Measurements from ENCODE around the gene TEX13D.

The TEX13D gene

GRCh38 chrX:124348182-124348581, 15.7 kb downstream of the TEX13D start:
- H3K4me3 ChIP-seq (replicated peaks in 1 of 2; ENCODE audit: low read depth in 2 of 2, low read length in 2 of 2): no peak overlapping the region
- TF ChIP-seq CTCF (IDR thresholded peaks at IDR 0.05; ENCODE audit: low read depth, low read length): no peak
- DNase-seq (ENCODE audit: low read depth in 2 of 2): no peak

- DNase-seq (ENCODE audit: low read depth in 2 of 2): no peak
- no peak overlapping the region for H3K4me3 ChIP-seq (replicated peaks in 1 of 2; ENCODE audit: low read depth in 2 of 2, low read length in 2 of 2)
- TF ChIP-seq CTCF (IDR thresholded peaks at IDR 0.05; ENCODE audit: low read depth, low read length): no peak
Observed at GRCh38 chrX:124348885-124349453, 16.5 kb downstream of the TEX13D start.

- H3K4me3 ChIP-seq (replicated peaks in 1 of 2; ENCODE audit: low read depth in 2 of 2, low read length in 2 of 2): no peak overlapping the region
- TF ChIP-seq CTCF (IDR thresholded peaks at IDR 0.05; ENCODE audit: low read depth, low read length): no peak
- DNase-seq (ENCODE audit: low read depth in 2 of 2): no peak
Observed at GRCh38 chrX:124354648-124355047, 22.2 kb downstream of the TEX13D start.

- no peak for DNase-seq (ENCODE audit: low read depth in 2 of 2)
- no peak for TF ChIP-seq CTCF (IDR thresholded peaks at IDR 0.05; ENCODE audit: low read depth, low read length)
- H3K4me3 ChIP-seq (replicated peaks in 1 of 2; ENCODE audit: low read depth in 2 of 2, low read length in 2 of 2): no peak overlapping the region
Observed at GRCh38 chrX:124358800-124359383, 26.4 kb downstream of the TEX13D start.

- no peak for TF ChIP-seq CTCF (IDR thresholded peaks at IDR 0.05; ENCODE audit: low read depth, low read length)
- no peak overlapping the region for H3K4me3 ChIP-seq (replicated peaks in 1 of 2; ENCODE audit: low read depth in 2 of 2, low read length in 2 of 2)
- DNase-seq (ENCODE audit: low read depth in 2 of 2): no peak
Observed at GRCh38 chrX:124362072-124362471, 29.6 kb downstream of the TEX13D start.

GRCh38 chrX:124362761-124363160, 30.3 kb downstream of the TEX13D start:
- no peak for TF ChIP-seq CTCF (IDR thresholded peaks at IDR 0.05; ENCODE audit: low read depth, low read length)

GRCh38 chrX:124369722-124370121, 37.3 kb downstream of the TEX13D start:
- DNase-seq (ENCODE audit: low read depth in 2 of 2): no peak
- no peak for TF ChIP-seq CTCF (IDR thresholded peaks at IDR 0.05; ENCODE audit: low read depth, low read length)
- H3K4me3 ChIP-seq (replicated peaks in 1 of 2; ENCODE audit: low read depth in 2 of 2, low read length in 2 of 2): no peak overlapping the region

More at GRCh38 chrX:124362761-124363160, 30.3 kb downstream of the TEX13D start:
- no peak for DNase-seq (ENCODE audit: low read depth in 2 of 2)
- H3K4me3 ChIP-seq (replicated peaks in 1 of 2; ENCODE audit: low read depth in 2 of 2, low read length in 2 of 2): no peak overlapping the region
